Ovary (tissue), 9 donors: ENCODE data around the gene HIPK2. TPM values are rescaled to one million over a fixed set of nuclear protein-coding genes. Genes with fewer than 3 reads are reported as not detected.

Experiments used
- DNase-seq, 5 donors: peaks; one replicate each; pipeline ENCODE4 v3.0.0-alpha.2; 2019 to 2020
- H3K27ac ChIP-seq, 2 donors: fragments of 200-600 bp; one replicate each; pipeline versions ENCODE4 v1.5.1 to v1.8.0; 2019 to 2022
- H3K27me3 ChIP-seq: fragments of 200-600 bp; one replicate; pipeline ENCODE4 v1.8.0; 2022
- H3K36me3 ChIP-seq: fragments of 200-600 bp; sonication (generic); one replicate; pipeline ENCODE4 v1.5.1; 2019
- H3K4me1 ChIP-seq: one replicate; pipeline ENCODE4 v1.8.1; 2013; ENCODE audit warnings: mild to moderate bottlenecking, moderate library complexity; ENCODE audit not compliant: insufficient read depth
- H3K4me3 ChIP-seq: fragments of 200-600 bp; sonication (generic); one replicate; pipeline ENCODE4 v1.5.1; 2017
- H3K9me3 ChIP-seq, 2 donors: fragments of 200-600 bp in 1 of 2; sonication (generic) in 1 of 2; one replicate each; pipeline versions ENCODE4 v1.5.1 to v1.8.1; 2013 to 2019; ENCODE audit warnings: mild to moderate bottlenecking in 1 of 2, moderate library complexity in 1 of 2
- EP300 ChIP-seq: sonication (generic); formaldehyde crosslinking; IDR thresholded peaks from one replicate; pipeline ENCODE4 v1.6.1; 2017; ENCODE audit warnings: antibody characterized with exemption
- POLR2A ChIP-seq: fragments of 450-650 bp; IDR thresholded peaks from one replicate; pipeline ENCODE4 v1.6.1; 2017; ENCODE audit warnings: antibody characterized with exemption, mild to moderate bottlenecking, moderate library complexity
- WGBS, 3 donors: extraction: QIAGEN DNeasy Blood & Tissue Kit in 1 of 3; methylation state at CpG; one replicate each; pipeline versions ENCODE4 v1.1.5 to v1.1.7; 2013 to 2017; 5-methylcytosine and 5-hydroxymethylcytosine counted together
- intact Hi-C, 4 donors: fragments of 100-400 bp; cut with DNase I; formaldehyde crosslinking; loops; one replicate each; pipeline versions ENCODE4 v1.11.0 to v1.15.1; 2022 to 2023
- polyA plus RNA-seq, 2 donors: library from polyadenylated mRNA; stranded (reverse); fragments of 200-250 nt in 1 of 2; fragments of 350-450 nt in 1 of 2; fragmentation: Illumina TruSeq in 1 of 2; extraction: RNeasy Lipid Tissue Mini Kit (QIAGEN cat#74804) in 1 of 2; gene quantifications; one replicate each; pipeline ENCODE4 v1.2.3, GENCODE V29; 2013 to 2014
- total RNA-seq, 7 donors: library from RNA; depleted of rRNA in 2 of 7; stranded (reverse); fragments of >200 nt in 2 of 7; fragmentation: NEBNext Ultra II Directional in 3 of 7; extraction: Animal tissue kit (Norgen Biotek cat#: 25700) in 3 of 7; gene quantifications; one replicate each; pipeline versions ENCODE4 v1.1.0 to v1.2.4, GENCODE V29; 2016 to 2023
- TF ChIP-seq, protein P1 (sequence below), 3 donors: fragments of 450-650 bp in 2 of 3; fragments of 200-600 bp in 1 of 3; IDR thresholded peaks; one replicate each; pipeline versions ENCODE4 v1.5.1 to v1.8.0; 2016 to 2022; ENCODE audit warnings: antibody characterized with exemption in 3 of 3, mild to moderate bottlenecking in 1 of 3
- donor health status: DM: no; HTN: no; CAD: no; lungs with moderate emphysema.
- donor health status: DM: no; HTN: no; CAD: no.
- donor health status: Bipolar disorder and iron deficiency.
- donor health status: DM: yes; HTN: yes; CAD: no.
- donor health status: DM: no; HTN: no; CAD: no.
- donor health status: DM: yes; HTN: yes; CAD: no.

Gene HIPK2
- total and polyA plus RNA-seq, 9 donors = 7.3 to 38.4 (median 28.1) TPM

- H3K27me3 ChIP-seq = no peaks in the 10 kb centered on the region
- no peak for DNase-seq
- intact Hi-C loops = loop anchor here in 2 of 4 donors (5.0 to 10.0 kb wide), 2 partner anchors 68 to 224 kb away; no protein-coding TSS in a partner anchor
Measured at GRCh38 chr7:139782932-139783331, 5.1 kb upstream of the HIPK2 start.

DNA sequence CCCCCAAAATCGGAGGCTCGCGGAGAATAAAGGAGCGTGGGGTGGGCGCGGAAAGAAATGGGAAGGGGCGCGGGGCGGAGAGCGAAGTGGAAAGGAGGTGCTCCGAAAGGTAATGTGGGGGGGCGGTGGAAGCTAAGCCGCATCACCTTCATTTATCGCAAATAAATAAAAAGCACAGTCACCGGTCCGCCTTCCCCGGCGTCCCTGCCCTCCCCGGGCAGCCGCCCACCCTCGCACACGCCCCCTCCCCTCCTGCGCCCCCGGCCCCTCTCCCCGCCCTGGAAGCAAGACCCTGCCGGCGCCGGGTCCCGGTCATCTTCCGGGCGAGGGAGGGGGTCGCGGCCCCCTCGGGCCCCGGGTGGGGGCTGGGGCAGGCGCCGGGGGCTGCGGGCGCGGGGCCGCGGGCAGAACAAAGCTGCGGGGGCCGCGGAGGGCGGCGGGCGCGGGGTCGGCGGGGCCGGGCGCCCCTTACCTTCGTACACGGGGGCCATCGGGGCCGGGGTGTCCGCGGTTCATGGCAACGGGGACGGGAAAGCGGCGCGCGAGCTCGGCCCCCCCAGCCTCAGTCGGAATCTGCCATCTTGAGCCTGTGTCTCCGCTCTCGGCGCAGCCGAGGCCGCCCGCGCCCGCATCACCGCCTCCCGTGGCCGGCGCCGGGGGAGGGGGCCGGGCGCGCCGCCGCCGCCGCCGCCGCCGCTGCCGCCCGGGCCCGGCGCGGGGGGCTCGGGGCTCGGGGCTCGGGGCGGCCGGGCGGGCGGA lies 486 bp downstream of the HIPK2 start:
- intact Hi-C loops = loop anchor here in 2 of 4 donors (5.0 to 10.0 kb wide), 3 partner anchors 35 to 133 kb away; no protein-coding TSS in a partner anchor
- peak; percentile 27 to 68 (median 59) for DNase-seq
- 1 to 3% (median 1%) methylated on average over 29 to 102 of the region's 102 CpGs for WGBS, 3 donors
- Histone ChIP-seq H3K4me3 (peak overlapping the region; percentile 92), H3K4me1 (peaks cover 5% of the 10 kb centered on the region), H3K9me3 (no peaks in the 10 kb centered on the region), H3K36me3 (no peaks in the 10 kb centered on the region), H3K27ac (peak overlapping the region; percentile 88 to 93), H3K27me3 (no peaks in the 10 kb centered on the region)
- TF ChIP-seq, protein P1, sequence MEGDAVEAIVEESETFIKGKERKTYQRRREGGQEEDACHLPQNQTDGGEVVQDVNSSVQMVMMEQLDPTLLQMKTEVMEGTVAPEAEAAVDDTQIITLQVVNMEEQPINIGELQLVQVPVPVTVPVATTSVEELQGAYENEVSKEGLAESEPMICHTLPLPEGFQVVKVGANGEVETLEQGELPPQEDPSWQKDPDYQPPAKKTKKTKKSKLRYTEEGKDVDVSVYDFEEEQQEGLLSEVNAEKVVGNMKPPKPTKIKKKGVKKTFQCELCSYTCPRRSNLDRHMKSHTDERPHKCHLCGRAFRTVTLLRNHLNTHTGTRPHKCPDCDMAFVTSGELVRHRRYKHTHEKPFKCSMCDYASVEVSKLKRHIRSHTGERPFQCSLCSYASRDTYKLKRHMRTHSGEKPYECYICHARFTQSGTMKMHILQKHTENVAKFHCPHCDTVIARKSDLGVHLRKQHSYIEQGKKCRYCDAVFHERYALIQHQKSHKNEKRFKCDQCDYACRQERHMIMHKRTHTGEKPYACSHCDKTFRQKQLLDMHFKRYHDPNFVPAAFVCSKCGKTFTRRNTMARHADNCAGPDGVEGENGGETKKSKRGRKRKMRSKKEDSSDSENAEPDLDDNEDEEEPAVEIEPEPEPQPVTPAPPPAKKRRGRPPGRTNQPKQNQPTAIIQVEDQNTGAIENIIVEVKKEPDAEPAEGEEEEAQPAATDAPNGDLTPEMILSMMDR (IDR thresholded peaks at IDR 0.05) = no peak
- TF ChIP-seq POLR2A (no peak), EP300 (no peak)

More at GRCh38 chr7:139782932-139783331, 5.1 kb upstream of the HIPK2 start:
- Histone ChIP-seq H3K27ac (no peak overlapping the region), H3K4me1 (peaks cover 3% of the 10 kb centered on the region), H3K9me3 (no peaks in the 10 kb centered on the region), H3K4me3 (no peak overlapping the region), H3K36me3 (no peaks in the 10 kb centered on the region)
- 91 to 97% (median 96%) methylated on average over 3 of the region's 3 CpGs for WGBS, 3 donors
- TF ChIP-seq EP300 (no peak), POLR2A (no peak)
- TF ChIP-seq, protein P1 (IDR thresholded peaks at IDR 0.05) = no peak

DNA sequence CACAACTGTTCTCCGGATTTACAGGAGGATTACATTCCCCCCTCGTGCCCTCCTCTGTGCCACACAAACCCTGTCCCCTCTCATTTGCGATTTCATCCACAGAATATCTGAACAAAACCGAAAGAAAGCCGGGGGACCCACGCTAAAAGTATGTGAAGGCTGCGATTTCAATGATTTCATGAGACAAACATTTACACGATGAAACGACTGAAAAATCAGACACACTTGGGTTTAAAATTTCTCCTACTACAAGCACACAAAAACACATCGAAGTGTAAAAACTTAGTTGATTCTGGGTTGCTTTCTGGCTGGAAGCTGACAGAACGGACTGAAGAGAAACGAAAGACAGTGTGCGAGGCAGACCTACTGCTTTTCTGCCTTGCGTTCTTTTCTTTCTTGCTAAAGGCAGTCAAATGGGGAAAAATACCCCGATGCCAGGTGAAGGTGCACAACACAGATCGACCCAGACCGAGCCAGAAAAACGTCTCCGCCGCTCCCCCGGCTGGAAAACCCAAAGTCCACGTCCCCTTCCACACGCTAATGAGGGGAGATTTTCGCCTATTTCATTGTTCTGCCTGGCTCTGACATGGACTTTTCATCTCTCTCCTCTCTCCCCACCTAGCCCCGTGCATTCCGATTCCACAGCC lies 1.2 kb downstream of the HIPK2 start:
- Histone ChIP-seq H3K27ac (peak overlapping the region; percentile 88 to 93), H3K27me3 (no peaks in the 10 kb centered on the region), H3K9me3 (no peaks in the 10 kb centered on the region), H3K4me1 (peaks cover 5% of the 10 kb centered on the region), H3K36me3 (no peaks in the 10 kb centered on the region), H3K4me3 (peak overlapping the region; percentile 92)
- 0% methylated on average over 26 of the region's 26 CpGs for WGBS, 3 donors
- intact Hi-C loops = loop anchor here in 2 of 4 donors (5.0 to 10.0 kb wide), 3 partner anchors 34 to 132 kb away; no protein-coding TSS in a partner anchor
- TF ChIP-seq POLR2A (no peak), EP300 (no peak)
- TF ChIP-seq, protein P1 (IDR thresholded peaks at IDR 0.05) = no peak
- DNase-seq = peak in 3 of 5 donors; percentile 9 to 35 (median 28)

DNA sequence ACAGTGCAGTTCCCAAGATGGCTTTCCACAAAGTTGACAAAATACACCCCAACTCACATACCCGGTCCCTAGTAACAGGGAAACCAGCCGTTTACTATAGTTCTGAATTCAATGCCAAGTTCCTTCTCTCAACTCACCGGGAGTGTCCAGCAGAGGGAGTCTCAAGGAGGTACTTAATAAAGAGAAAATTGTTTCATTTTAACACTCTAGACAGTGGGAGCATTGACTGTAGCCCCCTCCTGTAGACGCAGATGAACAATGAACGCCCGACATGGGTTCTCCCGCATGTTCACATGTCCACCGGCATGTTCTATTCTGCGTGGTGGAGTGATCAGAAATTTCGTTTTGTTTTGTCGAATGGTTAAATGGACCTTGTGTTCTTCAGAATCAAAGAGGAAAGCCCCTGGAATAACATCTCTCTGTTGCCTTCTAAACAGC lies 1.9 kb downstream of the HIPK2 start:
- Histone ChIP-seq H3K27me3 (no peaks in the 10 kb centered on the region), H3K9me3 (no peaks in the 10 kb centered on the region), H3K27ac (peak overlapping the region; percentile 88 to 93), H3K4me3 (peak overlapping the region; percentile 92), H3K36me3 (no peaks in the 10 kb centered on the region), H3K4me1 (peaks cover 5% of the 10 kb centered on the region)
- DNase-seq = peak; percentile 46 to 66 (median 54)
- intact Hi-C loops = loop anchor here in 2 of 4 donors (5.0 to 10.0 kb wide), 3 partner anchors 34 to 131 kb away; no protein-coding TSS in a partner anchor
- TF ChIP-seq EP300 (no peak), POLR2A (no peak)
- TF ChIP-seq, protein P1 (IDR thresholded peaks at IDR 0.05) = peak in 2 of 3 donors; percentile 27 to 47
- 0 to 1% (median 1%) methylated on average over 11 of the region's 11 CpGs for WGBS, 3 donors
